ENCODE results near the gene TLE1. TPM values are rescaled to one million over a fixed set of nuclear protein-coding genes. Genes with fewer than 3 reads are reported as not detected.
"Not testable (repeated sequence)": the region's sequence is repeated elsewhere in the genome, so short reads cannot be mapped to it uniquely, and the experiment has no call there.

TLE1 gene
- total RNA-seq, 1 donor from 2014 or later, result 36.6 TPM

- no peak for ATAC-seq
- DNase-seq (ENCODE audit: low spot score), result no peak
These were observed 86.3 kb downstream of the TLE1 start for GRCh38 chr9:81602887-81603680.

GRCh38 chr9:81601639-81602623, 87.4 kb downstream of the TLE1 start:
- ATAC-seq, result peak; percentile 17

GRCh38 chr9:81600631-81601030, 88.7 kb downstream of the TLE1 start:
- no peak for ATAC-seq
- DNase-seq (ENCODE audit: low spot score), result no peak

More at GRCh38 chr9:81601639-81602623, 87.4 kb downstream of the TLE1 start:
- no peak for DNase-seq (ENCODE audit: low spot score)

- ATAC-seq, result no peak
These were observed 89.5 kb downstream of the TLE1 start for GRCh38 chr9:81599837-81600236.

GRCh38 chr9:81598811-81599210, 90.5 kb downstream of the TLE1 start:
- DNase-seq (ENCODE audit: low spot score), result no peak
- no peak for ATAC-seq

More at GRCh38 chr9:81599837-81600236, 89.5 kb downstream of the TLE1 start:
- no peak for DNase-seq (ENCODE audit: low spot score)

- ATAC-seq (peak; percentile 39), DNase-seq (ENCODE audit: low spot score) (no peak)
These were observed 91.2 kb downstream of the TLE1 start for GRCh38 chr9:81598123-81598497.

- ATAC-seq (no peak), DNase-seq (ENCODE audit: low spot score) (no peak)
These were observed 91.8 kb downstream of the TLE1 start for GRCh38 chr9:81597419-81598122.

- ATAC-seq (no peak), DNase-seq (ENCODE audit: low spot score) (no peak)
These were observed 92.5 kb downstream of the TLE1 start for GRCh38 chr9:81596679-81597418.

GRCh38 chr9:81595887-81596543, 93.3 kb downstream of the TLE1 start:
- ATAC-seq (no peak), DNase-seq (ENCODE audit: low spot score) (no peak)

GRCh38 chr9:81595293-81595692, 94.1 kb downstream of the TLE1 start:
- not testable (repeated sequence) for ATAC-seq; DNase-seq (ENCODE audit: low spot score)

GRCh38 chr9:81594415-81594814, 94.9 kb downstream of the TLE1 start:
- DNase-seq (ENCODE audit: low spot score), result no peak
- no peak for ATAC-seq

- no peak for DNase-seq (ENCODE audit: low spot score)
- ATAC-seq, result no peak
These were observed 96.5 kb downstream of the TLE1 start for GRCh38 chr9:81592887-81593266.

- DNase-seq (ENCODE audit: low spot score) (no peak), ATAC-seq (no peak)
These were observed 97.6 kb downstream of the TLE1 start for GRCh38 chr9:81591791-81592190.

GRCh38 chr9:81590688-81591087, 98.7 kb downstream of the TLE1 start:
- ATAC-seq (no peak), DNase-seq (ENCODE audit: low spot score) (no peak)

- ATAC-seq, result no peak
- DNase-seq (ENCODE audit: low spot score), result no peak
These were observed 99.5 kb downstream of the TLE1 start for GRCh38 chr9:81589819-81590218.

- DNase-seq (ENCODE audit: low spot score) (no peak), ATAC-seq (no peak)
These were observed 100.0 kb downstream of the TLE1 start for GRCh38 chr9:81589392-81589791.

GRCh38 chr9:81588148-81588871, 101.0 kb downstream of the TLE1 start:
- peak; percentile 80 for ATAC-seq

GRCh38 chr9:81586786-81587185, 102.6 kb downstream of the TLE1 start:
- ATAC-seq (no peak), DNase-seq (ENCODE audit: low spot score) (no peak)

More at GRCh38 chr9:81588148-81588871, 101.0 kb downstream of the TLE1 start:
- peak; percentile 94 for DNase-seq (ENCODE audit: low spot score)

GRCh38 chr9:81585191-81585763, 104.1 kb downstream of the TLE1 start:
- ATAC-seq (no peak), DNase-seq (ENCODE audit: low spot score) (no peak)

Data from left lobe of liver (tissue), 2 donors.